HepG2 (cell line): Measurements from ENCODE around the gene CRYZ. TPM values are rescaled to one million over a fixed set of nuclear protein-coding genes. Genes with fewer than 3 reads are reported as not detected.

Source experiments
- ATAC-seq: fragments of 200-7000 bp; cut with Tn5 transposase; 3 replicates; pipeline ENCODE4 v1.9.1; 2020; ENCODE audit warnings: mild to moderate bottlenecking, moderate library complexity
- BruUV-seq: library from RNA; stranded (reverse); fragments of 400-500 nt; replicated peaks from 2 replicates; lab custom pipeline; 2021; lab: Mats Ljungman, UMichigan
- CTCF ChIA-PET: fragments of 300-600 bp; formaldehyde crosslinking; extraction: SDS; loops from one replicate; lab custom pipeline; 2021; ENCODE audit warnings: low total read pairs, inconsistent platforms, low intra/inter-chr PET ratio; lab: Yijun Ruan, JAX
- POLR2A ChIA-PET: fragments of 350-600 bp; sonication (Branson Sonifier 250); formaldehyde crosslinking; loops from one replicate; lab custom pipeline; 2020; ENCODE audit warnings: antibody characterized with exemption, inconsistent platforms; lab: Yijun Ruan, JAX
- DNase-seq: peaks from one replicate; pipeline ENCODE4 v3.0.0-alpha.2; 2015; ENCODE audit warnings: low spot score
- FAIRE-seq: peaks from 3 replicates; lab custom pipeline; 2011; peaks lifted over from hg19 to GRCh38; lab: Jason Lieb, UNC
- H2AFZ ChIP-seq: one replicate; pipeline ENCODE4 v1.6.1; 2011; ENCODE audit warnings: low read length, inconsistent platforms
- H3K27ac ChIP-seq: fragments of 300-600 bp; 3 replicates; pipeline ENCODE4 v1.8.0; 2011; ENCODE audit warnings: mixed run types, mild to moderate bottlenecking, mixed read lengths, low read length, inconsistent platforms; ENCODE audit not compliant: insufficient read depth; ENCODE audit errors: extremely low read length
- H3K27me3 ChIP-seq, 2 experiments: fragments of 200-600 bp in 1 of 2; 2 replicates in 1 of 2; 3 replicates in 1 of 2; pipeline versions ENCODE4 v1.6.0 to v1.8.0; 2011; ENCODE audit warnings: low read length in 2 of 2, mild to moderate bottlenecking in 2 of 2, moderate library complexity in 2 of 2, inconsistent platforms in 1 of 2; ENCODE audit not compliant: insufficient read depth in 2 of 2, control insufficient read depth in 1 of 2
- H3K36me3 ChIP-seq, 2 experiments: fragments of 200-600 bp in 1 of 2; replicated peaks in 1 of 2; 2 replicates in 1 of 2; 3 replicates in 1 of 2; pipeline versions ENCODE4 v1.5.1 to v1.8.0; 2011; ENCODE audit warnings: low read length in 2 of 2, inconsistent platforms in 1 of 2; ENCODE audit not compliant: insufficient read depth in 2 of 2, control insufficient read depth in 1 of 2
- H3K4me1 ChIP-seq: 2 replicates; pipeline ENCODE4 v1.5.1; 2012; ENCODE audit warnings: low read length, inconsistent platforms; ENCODE audit not compliant: insufficient read depth
- H3K4me2 ChIP-seq: 2 replicates; pipeline ENCODE4 v1.6.0; 2011; ENCODE audit warnings: low read depth, low read length, inconsistent platforms
- H3K4me3 ChIP-seq, 3 experiments: fragments of 200-600 bp in 1 of 3; sonication (generic), shearing (Covaris generic) in 1 of 3; replicated peaks in 1 of 3; 2 replicates each; pipeline ENCODE4 v1.5.1; 2011 to 2016; ENCODE audit warnings: low read length in 3 of 3, inconsistent platforms in 2 of 3, low read depth in 2 of 3, mild to moderate bottlenecking in 2 of 3, control low read depth in 1 of 3, mixed read lengths in 1 of 3; ENCODE audit not compliant: insufficient read depth in 1 of 3
- H3K79me2 ChIP-seq: one replicate; pipeline ENCODE4 v1.6.1; 2011; ENCODE audit warnings: low read length, inconsistent platforms; ENCODE audit not compliant: insufficient read depth
- H3K9ac ChIP-seq: 2 replicates; pipeline ENCODE4 v1.6.0; 2011; ENCODE audit warnings: mild to moderate bottlenecking, low read depth, low read length, inconsistent platforms; ENCODE audit not compliant: insufficient read depth
- H3K9me3 ChIP-seq: 2 replicates; pipeline ENCODE4 v1.5.1; 2012; ENCODE audit warnings: mild to moderate bottlenecking, low read length
- H4K20me1 ChIP-seq: 2 replicates; pipeline ENCODE4 v1.6.0; 2011; ENCODE audit warnings: inconsistent platforms, mild to moderate bottlenecking, low read length, moderate library complexity; ENCODE audit not compliant: insufficient read depth
- CEBPB ChIP-seq: IDR thresholded peaks from 2 replicates; pipeline ENCODE4 v1.6.1; 2011; ENCODE audit warnings: low read depth, low read length, improper control_type of control experiment, borderline replicate concordance
- SATB2 ChIP-seq: sonication (generic); formaldehyde crosslinking; IDR thresholded peaks from 2 replicates; pipeline ENCODE4 v1.5.0; 2020; ENCODE audit warnings: missing genetic modification reagents
- ZNF362 ChIP-seq: sonication (generic); formaldehyde crosslinking; IDR thresholded peaks from 2 replicates; pipeline ENCODE4 v1.4.0; 2020; ENCODE audit warnings: missing genetic modification reagents, mild to moderate bottlenecking, borderline replicate concordance
- WGBS: methylation state at CpG from one replicate; pipeline ENCODE4 v1.1.6; 2017; ENCODE audit warnings: low lambda C conversion rate; 5-methylcytosine and 5-hydroxymethylcytosine counted together
- in situ Hi-C: cut with HindIII; loops from 2 replicates; pipeline ENCODE4 v1.10.0; 2017; ENCODE audit warnings: low pct_unique_long_range_greater_than_20kb; ENCODE audit not compliant: extremely low pct_ligation_motif_present
- intact Hi-C: fragments of 100-400 bp; cut with micrococcal nuclease; formaldehyde crosslinking; loops from one replicate; pipeline ENCODE4 v1.10.0; 2022; ENCODE audit not compliant: unreplicated experiment
- polyA plus RNA-seq, 8 experiments: library from polyadenylated mRNA; depleted of rRNA in 3 of 8; stranded (reverse) in 7 of 8; unstranded in 1 of 8; fragments of >200 nt; fragmentation: Illumina TruSeq in 4 of 8; extraction: Trizol in 4 of 8; gene quantifications; 2 replicates each; pipeline versions ENCODE4 v1.2.1 to v1.2.3, GENCODE V29; 2011 to 2016; ENCODE audit warnings: low read depth in 4 of 8, missing spikeins in 1 of 8, mixed read lengths in 1 of 8; ENCODE audit not compliant: insufficient read depth in 1 of 8
- total RNA-seq, 5 experiments: library from RNA; depleted of rRNA; stranded (reverse); fragments of >200 nt; fragmentation: Illumina TruSeq; extraction: Trizol; gene quantifications; 2 replicates each; pipeline ENCODE4 v1.2.3, GENCODE V29; 2016; ENCODE audit warnings: low read depth in 1 of 5

The CRYZ gene
- total and polyA plus RNA-seq, 2 of the 13 experiments (the other 11 are each of a cell fraction or from before 2014, with no cell fraction given): 115 to 211 TPM

GRCh38 chr1:74717626-74718025 lies 15.2 kb downstream of the CRYZ start:
- Histone ChIP-seq H3K4me3 (no peak overlapping the region), H3K4me2 (no peak overlapping the region), H3K79me2 (no peaks in the 10 kb centered on the region), H4K20me1 (no peaks in the 10 kb centered on the region), H3K27me3 (no peaks in the 10 kb centered on the region), H3K27ac (no peak overlapping the region), H3K4me1 (no peaks in the 10 kb centered on the region), H3K9me3 (no peaks in the 10 kb centered on the region), H2AFZ (no peak overlapping the region), H3K9ac (no peak overlapping the region), H3K36me3 (peaks cover 30 to 90% of the 10 kb centered on the region in 2 experiments)
- WGBS: 95% methylated on average over 2 of the region's 2 CpGs
- ChIA-PET POLR2A (no interaction called here), CTCF (no interaction called here)
- no TSS peak for BruUV-seq
- in situ Hi-C loops (no loop called here), intact Hi-C loops (no loop called here)
- no peak for FAIRE-seq
- no peak for ATAC-seq
- TF ChIP-seq SATB2 (CRISPR knock-in tag): no peak
- DNase-seq: no peak

GRCh38 chr1:74716822-74717221 lies 16.0 kb downstream of the CRYZ start:
- Histone ChIP-seq H3K27ac (no peak overlapping the region), H3K4me1 (no peaks in the 10 kb centered on the region), H3K9ac (no peak overlapping the region), H3K79me2 (peaks cover 2% of the 10 kb centered on the region), H3K36me3 (peaks cover 25 to 91% of the 10 kb centered on the region in 2 experiments), H3K27me3 (no peaks in the 10 kb centered on the region), H3K4me2 (no peak overlapping the region), H3K4me3 (no peak overlapping the region), H2AFZ (no peak overlapping the region), H3K9me3 (no peaks in the 10 kb centered on the region), H4K20me1 (no peaks in the 10 kb centered on the region)
- FAIRE-seq (no peak), ATAC-seq (no peak), DNase-seq (no peak)
- intact Hi-C loops: no loop called here
- ChIA-PET POLR2A (interaction anchor here (0.8 to 1.4 kb wide), 2 partner anchors 9 to 15 kb away, joined by 3 read pairs; no protein-coding TSS in a partner anchor), CTCF (no interaction called here)
- in situ Hi-C loops: no loop called here
- peak; percentile 79 for TF ChIP-seq CEBPB
- no peak for TF ChIP-seq ZNF362 (CRISPR knock-in tag)
- no TSS peak for BruUV-seq
- 93% methylated on average over 1 of the region's 1 CpG for WGBS
